GM23248 (cell line): ENCODE results near the gene PDE8A. TPM values are rescaled to one million over a fixed set of nuclear protein-coding genes. Genes with fewer than 3 reads are reported as not detected.

Experiments used
- DNase-seq: peaks from one replicate; pipeline ENCODE4 v3.0.0-alpha.2; 2015
- H2AFZ ChIP-seq: fragments of 200-600 bp; sonication (generic); 2 replicates; pipeline ENCODE4 v1.6.1; 2016; ENCODE audit warnings: antibody characterized with exemption
- H3F3A ChIP-seq: fragments of 200-600 bp; sonication (generic); 2 replicates; pipeline ENCODE4 v1.6.1; 2016; ENCODE audit warnings: mild to moderate bottlenecking, antibody characterized with exemption, mixed run types; ENCODE audit not compliant: insufficient read depth
- H3K27ac ChIP-seq: fragments of 200-600 bp; sonication (generic); 2 replicates; pipeline ENCODE4 v1.5.1; 2016; ENCODE audit warnings: mild to moderate bottlenecking
- H3K27me3 ChIP-seq: fragments of 200-600 bp; sonication (generic); replicated peaks from 2 replicates; pipeline ENCODE4 v1.6.1; 2016; ENCODE audit warnings: mild to moderate bottlenecking; ENCODE audit not compliant: insufficient read depth
- H3K36me3 ChIP-seq: fragments of 200-600 bp; sonication (generic); 2 replicates; pipeline ENCODE4 v1.6.1; 2016; ENCODE audit warnings: low read depth, mild to moderate bottlenecking
- H3K4me1 ChIP-seq: fragments of 200-600 bp; sonication (generic); 2 replicates; pipeline ENCODE4 v1.6.1; 2016; ENCODE audit warnings: mild to moderate bottlenecking; ENCODE audit not compliant: insufficient read depth
- H3K4me2 ChIP-seq: fragments of 200-600 bp; sonication (generic); one replicate; pipeline ENCODE4 v1.6.1; 2016; ENCODE audit warnings: mild to moderate bottlenecking; ENCODE audit not compliant: unreplicated experiment
- H3K4me3 ChIP-seq: fragments of 200-600 bp; sonication (generic); 2 replicates; pipeline ENCODE4 v1.5.1; 2016; ENCODE audit warnings: mild to moderate bottlenecking
- H3K79me2 ChIP-seq: fragments of 200-600 bp; sonication (generic); 2 replicates; pipeline ENCODE4 v1.6.1; 2016; ENCODE audit warnings: mild to moderate bottlenecking; ENCODE audit not compliant: insufficient read depth
- H3K9ac ChIP-seq: fragments of 200-600 bp; sonication (generic); 2 replicates; pipeline ENCODE4 v1.6.1; 2016; ENCODE audit warnings: mild to moderate bottlenecking
- H3K9me2 ChIP-seq: fragments of 200-600 bp; sonication (generic); 2 replicates; pipeline ENCODE4 v1.6.1; 2016; ENCODE audit warnings: mixed run types, mild to moderate bottlenecking, moderate library complexity; ENCODE audit not compliant: insufficient read depth
- H3K9me3 ChIP-seq: fragments of 200-600 bp; sonication (generic); one replicate; pipeline ENCODE4 v1.6.1; 2017; ENCODE audit warnings: low read depth
- H4K20me1 ChIP-seq: fragments of 200-600 bp; sonication (generic); 2 replicates; pipeline ENCODE4 v1.6.0; 2016; ENCODE audit not compliant: insufficient read depth
- EZH2 ChIP-seq: fragments of 200-600 bp; sonication (generic); IDR thresholded peaks from 2 replicates; pipeline ENCODE4 v1.6.1; 2018; ENCODE audit warnings: antibody characterized with exemption, mild to moderate bottlenecking; ENCODE audit not compliant: insufficient read depth, poor library complexity, severe bottlenecking
- EZH2phosphoT487 ChIP-seq: fragments of 200-600 bp; sonication (generic); IDR thresholded peaks from 2 replicates; pipeline ENCODE4 v1.6.1; 2018; ENCODE audit warnings: antibody characterized with exemption, moderate library complexity, mild to moderate bottlenecking, low read depth; ENCODE audit not compliant: insufficient read depth
- WGBS, 2 experiments: methylation state at CpG; one replicate each; pipeline ENCODE4 v1.1.6; 2015 to 2017; ENCODE audit warnings: low lambda C conversion rate in 2 of 2, low coverage in 1 of 2; ENCODE audit errors: missing lambda C conversion rate in 2 of 2; 5-methylcytosine and 5-hydroxymethylcytosine counted together
- in situ Hi-C: fragments of 300-500 bp; cut with MboI; formaldehyde crosslinking; loops from 2 replicates; pipeline ENCODE4 v1.15.0; 2020
- polyA plus RNA-seq: library from polyadenylated mRNA; unstranded; fragments of >200 nt; fragmentation: Nextera tagmentation; extraction: Ambion mirVana; gene quantifications from 2 replicates; pipeline ENCODE4 v1.2.1, GENCODE V29; 2016
- total RNA-seq: library from RNA; depleted of rRNA; stranded (reverse); fragments of >200 nt; shearing (Covaris generic); gene quantifications from 2 replicates; pipeline ENCODE4 v1.2.3, GENCODE V29; 2014

PDE8A gene
- total and polyA plus RNA-seq, 2 experiments from 2014 or later: 13.9 to 22.7 TPM

- H3K4me1 ChIP-seq: no peaks in the 10 kb centered on the region
- H3K9me2 ChIP-seq: no peaks in the 10 kb centered on the region
- TF ChIP-seq EZH2phosphoT487 (no peak), EZH2 (no peak)
- no peaks in the 10 kb centered on the region for H3K9me3 ChIP-seq
- H3K9ac ChIP-seq: no peak overlapping the region
- no peak overlapping the region for H3K4me2 ChIP-seq
- H3K27ac ChIP-seq: no peak overlapping the region
- no peaks in the 10 kb centered on the region for H3F3A ChIP-seq
- DNase-seq: no peak
- in situ Hi-C loops: loop anchor here (25.0 kb wide), 1 partner anchor 320 kb away; no protein-coding TSS in a partner anchor
- peak overlapping the region; percentile 70 for H2AFZ ChIP-seq
- no peaks in the 10 kb centered on the region for H4K20me1 ChIP-seq
- H3K4me3 ChIP-seq: no peak overlapping the region
- no peaks in the 10 kb centered on the region for H3K36me3 ChIP-seq
- no peaks in the 10 kb centered on the region for H3K79me2 ChIP-seq
- WGBS, 2 experiments: 31 to 39% methylated on average over 3 of the region's 3 CpGs
- H3K27me3 ChIP-seq: no peaks in the 10 kb centered on the region
Observed at GRCh38 chr15:84967380-84967779, 14.3 kb upstream of the PDE8A start.

- no peaks in the 10 kb centered on the region for H3K4me1 ChIP-seq
- H2AFZ ChIP-seq: no peak overlapping the region
- TF ChIP-seq EZH2: no peak
- TF ChIP-seq EZH2phosphoT487: no peak
- no peaks in the 10 kb centered on the region for H3K27me3 ChIP-seq
- 73 to 76% methylated on average over 3 of the region's 3 CpGs for WGBS, 2 experiments
- no peaks in the 10 kb centered on the region for H3K79me2 ChIP-seq
- no peak overlapping the region for H3K27ac ChIP-seq
- in situ Hi-C loops: loop anchor here (25.0 kb wide), 1 partner anchor 319 kb away; no protein-coding TSS in a partner anchor
- H3K4me2 ChIP-seq: no peak overlapping the region
- no peak for DNase-seq
- H3K9ac ChIP-seq: no peak overlapping the region
- no peak overlapping the region for H3K4me3 ChIP-seq
- no peaks in the 10 kb centered on the region for H4K20me1 ChIP-seq
- H3F3A ChIP-seq: no peaks in the 10 kb centered on the region
- H3K36me3 ChIP-seq: no peaks in the 10 kb centered on the region
- H3K9me2 ChIP-seq: no peaks in the 10 kb centered on the region
- no peaks in the 10 kb centered on the region for H3K9me3 ChIP-seq
Observed at GRCh38 chr15:84968301-84968700, 13.4 kb upstream of the PDE8A start.

- WGBS, 2 experiments: 57 to 58% methylated on average over 6 of the region's 6 CpGs
- Histone ChIP-seq H3K4me3 (no peak overlapping the region), H3F3A (no peaks in the 10 kb centered on the region), H3K9ac (no peak overlapping the region), H3K27me3 (no peaks in the 10 kb centered on the region), H3K4me1 (no peaks in the 10 kb centered on the region), H3K79me2 (no peaks in the 10 kb centered on the region), H3K36me3 (no peaks in the 10 kb centered on the region), H4K20me1 (no peaks in the 10 kb centered on the region), H3K9me3 (no peaks in the 10 kb centered on the region), H3K4me2 (no peak overlapping the region), H2AFZ (no peak overlapping the region), H3K27ac (no peak overlapping the region), H3K9me2 (no peaks in the 10 kb centered on the region)
- DNase-seq: no peak
- in situ Hi-C loops: loop anchor here (25.0 kb wide), 1 partner anchor 318 kb away; no protein-coding TSS in a partner anchor
- no peak for TF ChIP-seq EZH2
Observed at GRCh38 chr15:84969257-84969656, 12.4 kb upstream of the PDE8A start.

GRCh38 chr15:84970843-84971242, 10.8 kb upstream of the PDE8A start:
- Histone ChIP-seq H3K79me2 (no peaks in the 10 kb centered on the region), H3K4me3 (no peak overlapping the region), H3K27me3 (no peaks in the 10 kb centered on the region), H4K20me1 (no peaks in the 10 kb centered on the region), H3K4me1 (no peaks in the 10 kb centered on the region), H3K9me2 (no peaks in the 10 kb centered on the region), H3K9ac (no peak overlapping the region), H3K36me3 (no peaks in the 10 kb centered on the region), H3F3A (no peaks in the 10 kb centered on the region), H2AFZ (no peak overlapping the region), H3K4me2 (no peak overlapping the region), H3K9me3 (no peaks in the 10 kb centered on the region), H3K27ac (no peak overlapping the region)
- no peak for DNase-seq
- 71 to 73% methylated on average over 3 of the region's 3 CpGs for WGBS, 2 experiments
- in situ Hi-C loops: loop anchor here (25.0 kb wide), 1 partner anchor 316 kb away; no protein-coding TSS in a partner anchor
- TF ChIP-seq EZH2 (no peak), EZH2phosphoT487 (no peak)
